ENCODE data around the gene TMLHE. TPM values are rescaled to one million over a fixed set of nuclear protein-coding genes. Genes with fewer than 3 reads are reported as not detected.

TMLHE gene
- total RNA-seq, 5 donors from 2014 or later (not counting 1 experiment from before 2014, with no cell fraction given), result 13.2 to 17.3 (median 13.5) TPM

GRCh38 chrX:155592981-155593380, 19.8 kb downstream of the TMLHE start:
- ChIA-PET CTCF (no interaction called here), POLR2A (no interaction called here)
- Mint-ChIP-seq H3K27me3 (no peaks in the 10 kb centered on the region), H3K4me3 (no peak overlapping the region), H3K36me3 (peaks cover 36% of the 10 kb centered on the region), H3K27ac (no peak overlapping the region), H3K9me3 (peaks cover 18 to 27% (median 26%) of the 10 kb centered on the region in 3 donors), H3K4me1 (no peaks in the 10 kb centered on the region)
- Histone ChIP-seq H3K4me1 (ENCODE audit: control insufficient read depth in 1 of 2, extremely low read depth in 1 of 2, insufficient read depth in 2 of 2, low read length in 2 of 2) (peaks cover 0 to 7% of the 10 kb centered on the region in 2 experiments), H3K27ac (ENCODE audit: low read length) (no peak overlapping the region), H3K36me3 (ENCODE audit: control insufficient read depth in 2 of 2, extremely low read depth in 1 of 2, insufficient read depth in 1 of 2, low read length in 1 of 2) (no peaks in the 10 kb centered on the region), H3K9me3 (peaks cover 2% of the 10 kb centered on the region), H3K27me3 (replicated peaks in 1 of 2; ENCODE audit: control insufficient read depth in 2 of 2, extremely low read depth in 1 of 2, insufficient read depth in 2 of 2, low read length in 1 of 2) (no peaks in the 10 kb centered on the region), H3K4me3 (ENCODE audit: control insufficient read depth in 1 of 2, extremely low read depth in 1 of 2, low read length in 1 of 2) (no peak overlapping the region)
- DNase-seq (no peak), ATAC-seq (replicated peaks in 1 of 4) (no peak)

GRCh38 chrX:155592331-155592730, 20.4 kb downstream of the TMLHE start:
- no peak overlapping the region for H3K27ac Mint-ChIP-seq
- H3K27me3 ChIP-seq (replicated peaks in 1 of 2; ENCODE audit: control insufficient read depth in 2 of 2, extremely low read depth in 1 of 2, insufficient read depth in 2 of 2, low read length in 1 of 2), result no peaks in the 10 kb centered on the region
- peaks cover 0 to 7% of the 10 kb centered on the region in 2 experiments for H3K4me1 ChIP-seq (ENCODE audit: control insufficient read depth in 1 of 2, extremely low read depth in 1 of 2, insufficient read depth in 2 of 2, low read length in 2 of 2)
- no peak for ATAC-seq (replicated peaks in 1 of 4)
- CTCF ChIA-PET, result no interaction called here
- peaks cover 16 to 28% (median 28%) of the 10 kb centered on the region in 3 donors for H3K9me3 Mint-ChIP-seq
- POLR2A ChIA-PET, result no interaction called here
- H3K4me3 ChIP-seq (ENCODE audit: control insufficient read depth in 1 of 2, extremely low read depth in 1 of 2, low read length in 1 of 2), result no peak overlapping the region
- no peaks in the 10 kb centered on the region for H3K27me3 Mint-ChIP-seq
- H3K4me3 Mint-ChIP-seq, result no peak overlapping the region
- H3K36me3 ChIP-seq (ENCODE audit: control insufficient read depth in 2 of 2, extremely low read depth in 1 of 2, insufficient read depth in 1 of 2, low read length in 1 of 2), result no peaks in the 10 kb centered on the region
- H3K36me3 Mint-ChIP-seq, result peaks cover 37% of the 10 kb centered on the region
- DNase-seq, result no peak
- peaks cover 2% of the 10 kb centered on the region for H3K9me3 ChIP-seq
- no peak overlapping the region for H3K27ac ChIP-seq (ENCODE audit: low read length)
- no peaks in the 10 kb centered on the region for H3K4me1 Mint-ChIP-seq

GRCh38 chrX:155577682-155578081, 35.1 kb downstream of the TMLHE start:
- Histone ChIP-seq H3K9me3 (no peaks in the 10 kb centered on the region), H3K27me3 (replicated peaks in 1 of 2; ENCODE audit: control insufficient read depth in 2 of 2, extremely low read depth in 1 of 2, insufficient read depth in 2 of 2, low read length in 1 of 2) (no peaks in the 10 kb centered on the region), H3K4me3 (ENCODE audit: control insufficient read depth in 1 of 2, extremely low read depth in 1 of 2, low read length in 1 of 2) (no peak overlapping the region), H3K36me3 (ENCODE audit: control insufficient read depth in 2 of 2, extremely low read depth in 1 of 2, insufficient read depth in 1 of 2, low read length in 1 of 2) (no peaks in the 10 kb centered on the region), H3K4me1 (ENCODE audit: control insufficient read depth in 1 of 2, extremely low read depth in 1 of 2, insufficient read depth in 2 of 2, low read length in 2 of 2) (peaks cover 0 to 13% of the 10 kb centered on the region in 2 experiments), H3K27ac (ENCODE audit: low read length) (no peak overlapping the region)
- peaks cover 38% of the 10 kb centered on the region for H3K36me3 Mint-ChIP-seq
- H3K4me3 Mint-ChIP-seq, result no peak overlapping the region
- no CpG with 5 or more reads among the region's 2 CpGs for WGBS (ENCODE audit: insufficient coverage)
- ATAC-seq (replicated peaks in 1 of 4) (peak in 2 of 4 experiments; percentile 23 to 43), DNase-seq (peak in 5 of 35 experiments; percentile 0 to 40 (median 0))
- H3K4me1 Mint-ChIP-seq, result peaks cover 15 to 34% (median 20%) of the 10 kb centered on the region in 3 donors
- no peak overlapping the region for H3K27ac Mint-ChIP-seq
- POLR2A ChIA-PET, result no interaction called here
- CTCF ChIA-PET, result no interaction called here
- H3K9me3 Mint-ChIP-seq, result peaks cover 0 to 10% (median 3%) of the 10 kb centered on the region in 3 donors
- H3K27me3 Mint-ChIP-seq, result no peaks in the 10 kb centered on the region

- H3K36me3 ChIP-seq (ENCODE audit: control insufficient read depth in 2 of 2, extremely low read depth in 1 of 2, insufficient read depth in 1 of 2, low read length in 1 of 2), result no peaks in the 10 kb centered on the region
- no peak overlapping the region for H3K27ac ChIP-seq (ENCODE audit: low read length)
- no peaks in the 10 kb centered on the region for H3K27me3 Mint-ChIP-seq
- peaks cover 0 to 7% (median under 1%) of the 10 kb centered on the region in 3 donors for H3K9me3 Mint-ChIP-seq
- H3K9me3 ChIP-seq, result no peaks in the 10 kb centered on the region
- no peak overlapping the region for H3K4me3 Mint-ChIP-seq
- no CpG with 5 or more reads among the region's 1 CpG for WGBS (ENCODE audit: insufficient coverage)
- CTCF ChIA-PET, result no interaction called here
- ATAC-seq (replicated peaks in 1 of 4) (no peak), DNase-seq (no peak)
- no peak overlapping the region for H3K4me3 ChIP-seq (ENCODE audit: control insufficient read depth in 1 of 2, extremely low read depth in 1 of 2, low read length in 1 of 2)
- POLR2A ChIA-PET, result no interaction called here
- H3K4me1 Mint-ChIP-seq, result no peaks in the 10 kb centered on the region
- H3K27me3 ChIP-seq (replicated peaks in 1 of 2; ENCODE audit: control insufficient read depth in 2 of 2, extremely low read depth in 1 of 2, insufficient read depth in 2 of 2, low read length in 1 of 2), result no peaks in the 10 kb centered on the region
- H3K4me1 ChIP-seq (ENCODE audit: control insufficient read depth in 1 of 2, extremely low read depth in 1 of 2, insufficient read depth in 2 of 2, low read length in 2 of 2), result no peaks in the 10 kb centered on the region
- no peak overlapping the region for H3K27ac Mint-ChIP-seq
- H3K36me3 Mint-ChIP-seq, result peaks cover 10% of the 10 kb centered on the region
These were observed 49.7 kb downstream of the TMLHE start for GRCh38 chrX:155563099-155563498.

GRCh38 chrX:155544881-155545280, 67.9 kb downstream of the TMLHE start:
- Histone ChIP-seq H3K27me3 (replicated peaks in 1 of 2; ENCODE audit: control insufficient read depth in 2 of 2, extremely low read depth in 1 of 2, insufficient read depth in 2 of 2, low read length in 1 of 2) (no peaks in the 10 kb centered on the region), H3K36me3 (ENCODE audit: control insufficient read depth in 2 of 2, extremely low read depth in 1 of 2, insufficient read depth in 1 of 2, low read length in 1 of 2) (no peaks in the 10 kb centered on the region), H3K4me3 (ENCODE audit: control insufficient read depth in 1 of 2, extremely low read depth in 1 of 2, low read length in 1 of 2) (no peak overlapping the region), H3K9me3 (peaks cover 7% of the 10 kb centered on the region), H3K4me1 (ENCODE audit: control insufficient read depth in 1 of 2, extremely low read depth in 1 of 2, insufficient read depth in 2 of 2, low read length in 2 of 2) (no peaks in the 10 kb centered on the region), H3K27ac (ENCODE audit: low read length) (no peak overlapping the region)
- ATAC-seq (replicated peaks in 1 of 4) (no peak), DNase-seq (no peak)
- no CpG with 5 or more reads among the region's 2 CpGs for WGBS (ENCODE audit: insufficient coverage)
- Mint-ChIP-seq H3K27me3 (no peaks in the 10 kb centered on the region), H3K4me3 (no peak overlapping the region), H3K9me3 (peaks cover 5 to 15% (median 12%) of the 10 kb centered on the region in 3 donors), H3K36me3 (peaks cover 60% of the 10 kb centered on the region), H3K4me1 (no peaks in the 10 kb centered on the region), H3K27ac (no peak overlapping the region)
- ChIA-PET POLR2A (no interaction called here), CTCF (no interaction called here)

GRCh38 chrX:155535866-155536265, 76.9 kb downstream of the TMLHE start:
- H3K9me3 ChIP-seq, result no peaks in the 10 kb centered on the region
- no peak for DNase-seq
- ATAC-seq (replicated peaks in 1 of 4), result no peak
- Mint-ChIP-seq H3K27me3 (no peaks in the 10 kb centered on the region), H3K36me3 (peaks cover 70% of the 10 kb centered on the region), H3K4me1 (peaks cover 0 to 2% (median 0%) of the 10 kb centered on the region in 3 donors), H3K27ac (no peak overlapping the region), H3K4me3 (no peak overlapping the region), H3K9me3 (peaks cover 0 to 5% (median 0%) of the 10 kb centered on the region in 3 donors)
- H3K27ac ChIP-seq (ENCODE audit: low read length), result no peak overlapping the region
- ChIA-PET POLR2A (no interaction called here), CTCF (interaction anchor here in 1 of 2 donors (0.7 kb wide), 1 partner anchor 96 kb away, joined by 3 read pairs; no protein-coding TSS in a partner anchor)
- H3K4me1 ChIP-seq (ENCODE audit: control insufficient read depth in 1 of 2, extremely low read depth in 1 of 2, insufficient read depth in 2 of 2, low read length in 2 of 2), result no peaks in the 10 kb centered on the region
- WGBS (ENCODE audit: insufficient coverage), result no CpG with 5 or more reads among the region's 1 CpG
- no peaks in the 10 kb centered on the region for H3K27me3 ChIP-seq (replicated peaks in 1 of 2; ENCODE audit: control insufficient read depth in 2 of 2, extremely low read depth in 1 of 2, insufficient read depth in 2 of 2, low read length in 1 of 2)
- H3K4me3 ChIP-seq (ENCODE audit: control insufficient read depth in 1 of 2, extremely low read depth in 1 of 2, low read length in 1 of 2), result no peak overlapping the region
- no peaks in the 10 kb centered on the region for H3K36me3 ChIP-seq (ENCODE audit: control insufficient read depth in 2 of 2, extremely low read depth in 1 of 2, insufficient read depth in 1 of 2, low read length in 1 of 2)

- Histone ChIP-seq H3K27me3 (replicated peaks in 1 of 2; ENCODE audit: control insufficient read depth in 2 of 2, extremely low read depth in 1 of 2, insufficient read depth in 2 of 2, low read length in 1 of 2) (no peaks in the 10 kb centered on the region), H3K4me1 (ENCODE audit: control insufficient read depth in 1 of 2, extremely low read depth in 1 of 2, insufficient read depth in 2 of 2, low read length in 2 of 2) (no peaks in the 10 kb centered on the region), H3K9me3 (no peaks in the 10 kb centered on the region), H3K27ac (ENCODE audit: low read length) (no peak overlapping the region), H3K4me3 (ENCODE audit: control insufficient read depth in 1 of 2, extremely low read depth in 1 of 2, low read length in 1 of 2) (no peak overlapping the region), H3K36me3 (ENCODE audit: control insufficient read depth in 2 of 2, extremely low read depth in 1 of 2, insufficient read depth in 1 of 2, low read length in 1 of 2) (no peaks in the 10 kb centered on the region)
- DNase-seq, result peak in 2 of 35 experiments; percentile 0 to 3
- Mint-ChIP-seq H3K4me3 (no peak overlapping the region), H3K27me3 (no peaks in the 10 kb centered on the region), H3K36me3 (peaks cover 73% of the 10 kb centered on the region), H3K4me1 (peaks cover 0 to 2% (median 0%) of the 10 kb centered on the region in 3 donors), H3K27ac (no peak overlapping the region), H3K9me3 (peaks cover 0 to 5% (median 0%) of the 10 kb centered on the region in 3 donors)
- ChIA-PET POLR2A (no interaction called here), CTCF (no interaction called here)
- ATAC-seq (replicated peaks in 1 of 4), result no peak
These were observed 78.0 kb downstream of the TMLHE start for GRCh38 chrX:155534800-155535199.

Measured in T-cell (primary cell).